Stimulated activated CD4-positive, alpha-beta T cell treated with anti-CD3 and anti-CD28 coated beads, TNF-alpha, amount 100 ng/mL, for 4 hours (primary cell): ENCODE results near the gene PODXL2.
"Not testable (repeated sequence)": the region's sequence is repeated elsewhere in the genome, so short reads cannot be mapped to it uniquely, and the experiment has no call there.

Source experiments
- DNase-seq, 3 experiments: peaks; one replicate each; pipeline ENCODE4 v3.0.0-alpha.2; 2020; ENCODE audit warnings: low read depth in 3 of 3

PODXL2 gene

DNA sequence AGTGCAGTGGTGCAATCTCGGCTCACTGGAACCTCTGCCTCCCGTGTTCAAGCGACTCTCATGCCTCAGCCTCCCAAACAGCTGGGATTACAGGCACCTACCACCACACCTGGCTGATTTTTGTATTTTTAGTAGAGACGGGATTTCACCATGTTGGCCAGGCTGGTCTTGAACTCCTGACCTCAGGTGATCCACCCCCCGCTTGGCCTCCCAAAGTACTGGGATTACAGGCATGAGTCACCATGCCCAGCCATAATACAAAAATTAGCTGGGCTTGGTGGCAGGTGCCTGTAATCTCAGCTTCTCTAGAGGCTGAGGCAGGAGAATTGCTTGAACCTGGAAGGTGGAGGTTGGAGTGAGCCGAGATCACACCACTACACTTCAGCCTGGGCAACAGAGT lies 26.0 kb downstream of the PODXL2 start:
- DNase-seq = not testable (repeated sequence)

DNA sequence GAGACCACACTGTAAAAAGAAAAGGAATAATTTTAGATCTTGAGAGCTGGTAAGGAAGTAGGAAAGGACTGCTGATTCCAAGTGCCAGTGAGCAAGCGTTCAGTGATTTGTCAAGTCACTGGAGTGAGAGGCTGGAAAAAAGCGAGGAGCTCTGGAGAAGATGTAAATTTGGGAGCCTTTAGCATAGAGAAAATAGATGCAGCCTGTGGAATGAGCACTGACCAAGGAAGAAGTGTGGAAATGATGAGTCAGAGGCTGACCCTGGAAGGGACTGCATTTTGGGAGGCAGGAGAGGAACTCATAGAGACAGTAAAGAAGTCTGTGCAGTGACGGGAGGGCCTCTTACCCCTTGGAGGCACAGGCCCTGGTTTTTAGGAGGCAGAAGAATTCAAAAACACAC lies 26.7 kb downstream of the PODXL2 start:
- DNase-seq = no peak

DNA sequence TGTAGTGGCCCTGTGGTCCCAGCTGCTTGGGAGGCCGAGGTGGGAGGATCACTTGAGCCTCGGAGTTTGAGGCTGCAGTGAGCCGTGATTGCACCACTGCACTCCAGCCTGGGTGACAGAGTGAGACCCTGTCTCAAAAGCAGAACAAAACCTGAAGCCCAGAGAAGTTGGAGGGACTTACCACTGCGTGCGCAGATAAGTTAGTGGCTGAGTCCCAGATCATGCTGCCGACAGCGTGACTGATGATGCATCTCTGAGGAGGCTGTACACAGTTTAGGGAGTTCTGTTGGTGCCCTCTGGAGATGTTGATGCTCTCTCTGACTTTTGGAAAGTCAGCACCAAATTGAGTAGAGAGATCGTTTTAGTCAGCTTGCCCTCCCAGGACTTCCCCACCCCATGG lies 27.9 kb downstream of the PODXL2 start:
- DNase-seq = no peak

DNA sequence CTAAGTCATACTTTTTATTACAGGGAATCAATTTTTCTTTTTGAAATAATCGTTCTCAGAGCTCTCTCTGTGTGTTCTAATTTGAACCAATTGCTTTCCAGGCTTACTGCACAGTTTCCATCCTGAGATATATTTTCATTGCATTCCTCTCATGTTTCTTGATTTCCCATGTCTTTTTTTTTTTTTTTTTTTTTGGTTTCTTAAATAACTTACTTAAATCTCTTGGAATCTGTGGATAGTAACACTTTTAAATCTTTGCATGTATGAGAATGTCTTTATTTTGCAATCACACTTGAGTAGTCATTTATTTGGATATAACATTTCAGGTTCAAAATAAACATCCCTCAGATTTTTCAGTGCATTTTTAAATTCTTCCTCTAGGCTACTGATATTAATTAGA lies 29.2 kb downstream of the PODXL2 start:
- DNase-seq = no peak

DNA sequence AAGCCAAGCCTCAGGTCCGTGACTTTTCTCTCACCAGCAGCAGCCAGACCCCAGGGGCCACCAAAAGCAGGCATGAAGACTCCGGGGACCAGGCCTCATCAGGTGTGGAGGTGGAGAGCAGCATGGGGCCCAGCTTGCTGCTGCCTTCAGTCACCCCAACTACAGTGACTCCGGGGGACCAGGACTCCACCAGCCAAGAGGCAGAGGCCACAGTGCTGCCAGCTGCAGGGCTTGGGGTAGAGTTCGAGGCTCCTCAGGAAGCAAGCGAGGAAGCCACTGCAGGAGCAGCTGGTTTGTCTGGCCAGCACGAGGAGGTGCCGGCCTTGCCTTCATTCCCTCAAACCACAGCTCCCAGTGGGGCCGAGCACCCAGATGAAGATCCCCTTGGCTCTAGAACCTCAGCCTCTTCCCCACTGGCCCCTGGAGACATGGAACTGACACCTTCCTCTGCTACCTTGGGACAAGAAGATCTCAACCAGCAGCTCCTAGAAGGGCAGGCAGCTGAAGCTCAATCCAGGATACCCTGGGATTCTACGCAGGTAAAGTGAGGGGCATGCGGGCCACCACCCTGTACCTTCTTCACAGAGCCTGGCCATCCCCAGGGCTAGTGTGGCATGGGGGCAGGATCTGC lies 31.8 kb downstream of the PODXL2 start:
- DNase-seq = no peak

DNA sequence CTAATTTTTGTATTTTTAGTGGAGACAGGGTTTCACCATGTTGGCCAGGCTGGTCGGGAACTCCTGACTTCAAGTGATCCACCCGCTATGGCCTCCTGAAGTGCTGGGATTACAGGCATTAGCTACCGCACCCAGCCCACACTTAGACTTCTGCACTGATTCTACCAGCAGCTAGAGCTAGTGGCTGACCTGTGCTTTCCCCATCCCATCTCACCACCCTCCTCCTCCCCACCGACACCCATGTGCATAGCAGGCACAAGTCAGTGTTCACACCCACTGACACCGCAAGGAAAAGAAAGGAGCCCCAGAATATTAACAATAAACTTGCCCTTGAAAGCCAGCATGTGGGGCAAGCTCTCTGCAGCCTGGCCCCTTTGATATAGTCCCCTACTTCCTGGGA lies 32.6 kb downstream of the PODXL2 start:
- no peak for DNase-seq

DNA sequence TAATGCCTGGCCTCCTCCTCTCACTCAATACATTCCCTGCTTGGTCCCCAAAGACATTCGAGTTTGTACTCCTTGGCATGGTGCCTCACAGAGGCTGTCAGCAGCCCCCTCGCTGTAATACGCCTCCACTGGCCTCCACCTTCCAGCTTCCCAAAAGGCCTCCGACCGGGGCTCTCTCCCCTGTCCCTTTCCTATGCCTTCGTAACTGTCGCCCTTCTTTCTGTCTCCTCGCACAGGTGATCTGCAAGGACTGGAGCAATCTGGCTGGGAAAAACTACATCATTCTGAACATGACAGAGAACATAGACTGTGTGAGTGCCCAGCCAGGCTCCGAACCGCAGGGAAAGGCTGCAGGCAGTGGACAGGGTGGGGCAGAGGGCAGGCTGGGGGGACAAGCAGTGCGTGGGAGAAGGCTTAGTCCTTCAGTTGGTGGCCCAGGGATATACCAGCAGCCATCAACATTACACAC lies 33.0 kb downstream of the PODXL2 start:
- no peak for DNase-seq

DNA sequence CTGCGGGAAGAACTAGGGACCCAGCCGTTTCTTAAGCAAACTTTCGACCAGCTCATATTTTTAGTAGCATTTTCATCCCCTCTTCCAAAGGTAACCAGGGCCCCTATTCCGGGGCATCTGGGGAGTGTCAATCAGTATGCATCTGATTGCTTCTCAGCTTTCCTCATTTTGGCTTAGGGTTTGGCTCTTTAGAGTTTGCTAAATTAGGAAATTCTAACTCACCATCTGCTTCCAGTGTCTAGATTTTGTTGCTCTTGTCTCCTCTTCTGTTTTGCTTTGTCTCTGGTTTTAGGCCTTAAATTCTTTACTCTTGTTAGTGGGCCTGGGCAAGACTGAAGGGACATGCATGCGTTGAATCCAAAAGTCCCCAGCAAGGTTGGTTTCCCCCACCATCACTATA lies 34.2 kb downstream of the PODXL2 start:
- no peak for DNase-seq

DNA sequence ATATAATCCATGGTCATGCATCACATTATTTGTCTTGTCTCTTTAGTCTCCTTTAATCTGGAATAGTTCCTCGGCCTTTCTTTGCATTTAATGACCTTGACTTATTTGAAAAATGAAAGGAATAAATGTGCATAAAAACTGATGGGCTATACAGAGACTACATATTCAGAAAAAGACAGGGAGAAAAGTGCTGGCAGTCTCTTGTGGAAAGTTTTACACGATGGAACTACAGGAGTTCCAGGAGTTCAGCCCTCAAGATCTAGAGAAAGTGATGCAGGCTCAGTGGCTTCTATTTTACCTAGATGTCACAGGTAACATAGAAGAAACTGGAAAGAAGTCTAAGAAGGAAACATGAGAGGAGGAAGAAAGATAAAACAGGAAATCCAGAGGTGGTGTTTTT lies 36.2 kb downstream of the PODXL2 start:
- DNase-seq = no peak

DNA sequence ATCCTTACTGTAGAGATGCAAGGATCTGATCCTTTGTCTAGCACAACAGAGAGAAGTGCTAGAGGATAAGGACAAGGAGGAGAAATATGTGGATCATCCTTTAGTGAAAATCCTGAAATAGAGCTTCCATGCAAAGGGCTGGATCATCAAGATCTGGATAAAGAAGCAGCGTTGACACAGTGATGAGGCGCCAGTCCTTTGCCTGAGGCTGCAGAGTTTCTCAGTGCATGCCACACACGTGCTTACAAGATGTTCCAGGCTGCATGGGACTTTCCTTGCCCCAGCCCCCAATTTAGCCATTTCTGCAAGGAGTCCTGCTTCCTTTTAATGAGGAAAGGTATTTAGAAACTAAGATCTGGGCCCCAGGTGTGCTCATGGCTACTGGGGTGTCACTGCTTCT lies 36.6 kb downstream of the PODXL2 start:
- DNase-seq = no peak

DNA sequence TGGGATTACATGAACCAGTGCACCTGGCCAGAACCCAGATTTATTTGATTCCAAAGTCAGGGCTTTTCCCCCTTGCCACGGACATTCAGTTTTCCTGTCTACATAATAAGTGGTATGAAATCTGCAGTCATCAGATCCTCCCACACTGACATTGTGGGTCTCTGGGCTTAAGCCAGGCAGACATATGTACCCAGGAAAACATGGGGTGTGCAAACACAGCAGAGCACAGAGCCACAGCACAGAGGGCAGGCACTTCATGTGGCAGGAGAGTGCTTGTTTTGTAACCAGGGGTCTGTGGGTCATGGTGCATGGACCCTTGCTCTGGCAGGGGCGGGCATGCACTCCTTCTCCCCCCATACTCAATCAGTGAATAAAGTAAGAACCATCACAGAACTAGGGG lies 37.7 kb downstream of the PODXL2 start:
- DNase-seq = no peak

DNA sequence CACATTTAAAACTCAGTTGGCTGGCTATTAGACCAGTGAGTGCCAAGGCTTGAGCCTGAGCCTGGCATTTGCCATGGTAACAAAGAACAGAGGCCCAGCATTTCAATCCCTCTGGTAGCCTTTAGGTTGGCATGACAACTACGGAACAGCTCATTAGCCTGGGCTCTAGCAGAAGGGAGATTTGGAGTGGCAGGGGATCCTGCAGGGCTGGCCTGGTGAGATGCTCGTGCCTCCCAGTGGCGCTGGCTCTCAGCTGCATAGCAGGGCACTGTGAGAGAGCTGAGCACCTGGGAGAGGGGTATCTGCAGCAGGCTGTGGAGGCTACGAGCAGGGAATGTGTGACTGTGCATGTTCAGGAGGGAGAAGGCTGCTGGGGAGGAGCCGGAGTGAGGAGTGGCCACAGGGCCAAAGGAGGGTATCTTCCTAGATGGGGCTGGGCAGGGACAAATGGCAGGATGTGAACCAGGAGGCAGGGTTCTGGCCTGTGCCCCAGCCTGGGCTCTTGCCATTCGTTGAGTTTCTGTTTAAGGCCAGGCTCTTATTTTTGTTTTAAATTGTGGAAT lies 38.2 kb downstream of the PODXL2 start:
- no peak for DNase-seq

DNA sequence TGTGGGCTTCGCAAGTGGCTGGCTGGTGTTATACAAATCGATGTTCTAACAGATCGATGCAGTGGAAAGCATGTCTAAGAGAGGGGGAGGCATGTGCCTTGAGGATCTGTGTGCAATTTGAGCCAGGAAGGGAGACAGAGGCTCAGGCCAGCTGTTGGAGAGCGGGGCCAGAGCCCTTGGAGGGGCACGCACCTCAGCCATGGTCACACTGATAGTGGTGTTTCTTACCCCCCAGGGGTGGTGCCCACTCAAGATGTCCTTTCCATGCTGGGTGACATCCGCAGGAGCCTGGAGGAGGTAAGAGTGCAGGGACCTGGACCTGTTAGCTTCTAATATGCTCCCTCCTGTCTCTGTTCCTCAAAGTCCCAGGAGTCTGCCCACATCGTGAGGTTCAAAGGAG lies 39.9 kb downstream of the PODXL2 start:
- no peak for DNase-seq

DNA sequence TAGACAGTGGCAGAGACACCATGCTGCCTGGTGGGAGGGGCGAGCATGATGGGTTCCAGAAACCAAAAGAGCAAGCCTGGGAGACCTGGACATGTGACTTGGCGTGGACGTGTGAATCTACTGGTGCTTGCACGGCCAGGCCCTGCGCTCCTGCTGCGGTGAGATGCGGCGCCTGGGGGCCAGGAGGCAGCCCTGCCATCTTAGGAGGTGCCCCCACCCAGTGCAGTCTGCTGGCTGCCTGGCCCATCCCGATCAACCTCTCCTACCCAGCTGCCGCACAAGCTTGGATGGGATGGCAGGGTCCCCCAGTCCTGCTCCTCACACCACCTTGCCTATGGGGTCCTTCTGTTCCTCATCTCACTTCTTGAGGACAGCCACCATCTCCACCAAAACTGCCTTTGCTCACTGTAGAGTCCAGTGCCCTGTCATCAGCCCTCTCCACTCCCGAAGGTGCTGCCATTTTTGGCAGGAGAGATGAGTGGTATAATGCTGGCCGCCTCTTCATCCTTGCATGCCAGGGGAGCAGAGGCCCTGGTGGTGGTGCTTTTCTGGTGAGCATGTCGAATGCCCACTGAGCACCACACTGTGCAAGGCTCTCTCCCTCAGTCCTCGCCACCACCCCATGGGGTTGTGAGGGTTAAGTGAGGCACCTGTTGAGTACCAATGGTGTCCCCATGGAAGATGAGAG lies 40.7 kb downstream of the PODXL2 start:
- DNase-seq = no peak

DNA sequence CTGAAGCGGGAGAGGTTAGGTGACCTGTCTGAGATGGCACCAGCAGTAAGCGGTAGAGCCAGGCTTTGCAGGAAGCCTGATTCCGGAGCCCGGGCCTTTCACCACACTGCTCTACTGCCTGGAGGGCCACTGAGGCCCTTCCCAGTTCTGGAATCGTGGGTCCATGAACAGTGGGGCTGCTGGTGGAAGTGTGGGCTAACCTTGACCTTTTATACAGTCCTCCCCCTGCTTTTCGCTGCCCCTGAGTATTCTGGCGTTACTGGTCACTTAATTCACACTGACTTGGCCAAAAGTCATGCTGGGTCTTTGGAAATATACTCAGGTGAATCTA lies 41.2 kb downstream of the PODXL2 start:
- DNase-seq = no peak

DNA sequence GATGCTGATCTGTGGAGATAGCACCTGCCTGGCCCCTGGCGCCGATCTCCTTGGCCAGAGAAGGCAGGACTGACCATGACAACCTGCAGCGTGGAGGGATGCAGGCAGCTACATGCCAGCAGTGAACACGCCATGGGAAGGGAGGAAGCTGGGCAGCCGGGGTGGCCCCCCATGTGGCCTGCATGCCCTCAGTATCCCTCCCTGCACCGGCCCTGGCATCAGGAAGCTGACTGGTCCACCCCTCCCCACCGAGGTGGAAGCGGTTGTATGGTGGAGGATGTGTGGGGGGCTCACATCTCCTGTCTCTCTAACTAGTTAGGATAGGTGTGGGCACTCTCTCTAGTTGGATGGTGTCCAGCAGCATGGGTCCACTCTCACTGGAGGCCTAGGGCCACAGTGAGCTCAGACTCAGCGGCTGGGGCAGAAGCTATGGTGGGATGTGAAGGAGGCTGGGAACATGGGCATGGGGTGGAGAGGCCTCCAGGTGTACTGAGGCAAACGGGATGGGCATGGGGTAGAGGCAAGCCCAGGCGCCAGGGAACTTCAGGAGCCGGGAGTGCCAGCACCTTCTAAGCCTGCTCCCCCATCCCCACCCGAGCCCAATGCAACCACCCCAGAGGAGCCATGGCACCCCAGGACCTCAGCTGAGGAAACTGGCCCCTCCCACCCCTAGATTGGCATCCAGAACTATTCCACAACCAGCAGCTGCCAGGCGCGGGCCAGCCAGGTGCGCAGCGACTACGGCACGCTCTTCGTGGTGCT lies 42.0 kb downstream of the PODXL2 start:
- DNase-seq = no peak

DNA sequence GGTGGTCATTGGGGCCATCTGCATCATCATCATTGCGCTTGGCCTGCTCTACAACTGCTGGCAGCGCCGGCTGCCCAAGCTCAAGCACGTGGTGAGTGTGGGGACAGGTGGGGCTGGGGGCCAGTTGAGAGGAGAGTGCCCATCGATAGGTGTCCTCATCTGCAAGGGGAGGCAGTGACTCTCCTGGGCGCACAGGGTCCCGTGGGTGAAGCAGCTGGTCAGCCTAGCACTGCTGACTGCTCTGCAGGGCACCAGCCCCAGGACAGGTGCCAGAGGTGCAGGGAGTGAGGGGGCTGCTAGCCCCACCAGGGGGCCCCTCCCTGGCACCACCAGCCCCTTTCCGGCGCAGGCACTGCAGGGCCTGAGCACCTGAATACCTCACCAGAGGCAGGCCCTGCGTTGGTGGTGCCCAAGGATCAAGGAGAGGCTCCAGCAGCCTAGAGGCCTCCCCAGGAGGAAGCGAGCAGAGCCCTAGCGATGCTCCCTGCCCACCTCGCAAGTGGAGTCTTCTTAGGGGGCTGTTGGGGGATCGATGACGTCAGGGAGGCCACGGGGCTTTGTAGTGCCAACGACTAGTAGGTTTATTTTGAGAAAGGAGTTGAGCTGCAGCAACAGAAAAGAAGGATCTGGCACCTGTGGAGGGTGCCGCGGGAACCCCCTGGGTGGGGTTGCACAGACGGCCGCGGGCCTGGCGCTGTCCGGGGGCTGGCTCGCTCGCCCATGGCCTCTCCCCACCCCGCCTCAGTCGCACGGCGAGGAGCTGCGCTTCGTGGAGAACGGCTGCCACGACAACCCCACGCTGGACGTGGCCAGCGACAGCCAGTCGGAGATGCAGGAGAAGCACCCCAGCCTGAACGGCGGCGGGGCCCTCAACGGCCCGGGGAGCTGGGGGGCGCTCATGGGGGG lies 42.8 kb downstream of the PODXL2 start:
- peak in 1 of 3 experiments; percentile 24 for DNase-seq

DNA sequence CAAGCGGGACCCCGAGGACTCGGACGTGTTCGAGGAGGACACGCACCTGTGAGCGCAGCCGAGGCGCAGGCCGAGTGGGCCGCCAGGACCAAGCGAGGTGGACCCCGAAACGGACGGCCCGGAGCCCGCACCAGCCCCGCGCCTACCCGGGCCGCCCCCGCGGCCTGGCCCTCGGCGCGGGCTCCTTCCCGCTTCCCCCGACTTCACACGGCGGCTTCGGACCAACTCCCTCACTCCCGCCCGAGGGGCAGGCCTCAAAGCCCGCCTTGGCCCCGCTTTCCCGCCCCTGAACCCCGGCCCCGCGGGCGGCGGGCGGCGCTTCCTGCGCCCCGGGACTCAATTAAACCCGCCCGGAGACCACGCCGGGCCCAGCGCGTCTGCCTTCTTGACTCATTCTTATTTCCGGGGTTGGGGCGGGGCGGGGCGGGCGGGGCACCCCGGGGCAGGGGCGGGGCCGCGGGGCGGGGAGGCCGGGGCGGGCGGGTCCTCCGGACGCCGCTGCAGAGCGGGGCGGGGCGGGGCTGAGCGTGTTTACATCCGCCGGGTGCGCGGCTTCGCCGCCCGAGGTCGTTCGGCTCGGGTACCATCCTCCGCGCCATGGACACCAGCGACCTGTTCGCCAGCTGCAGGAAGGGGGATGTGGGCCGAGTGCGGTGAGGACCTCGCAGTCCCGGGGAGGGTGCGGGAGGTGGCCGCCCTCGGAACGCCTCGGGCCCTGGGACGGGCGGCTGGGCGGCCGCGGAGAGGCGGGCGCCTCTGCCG lies 43.6 kb downstream of the PODXL2 start, which contains the start of gene ABTB1:
Gene ABTB1, plus strand, starts transcription at position 524 of the 762 bp plus-strand sequence. Its CDS starts 74 bp downstream, at position 598.
- peak; percentile 75 to 79 (median 75) for DNase-seq

DNA sequence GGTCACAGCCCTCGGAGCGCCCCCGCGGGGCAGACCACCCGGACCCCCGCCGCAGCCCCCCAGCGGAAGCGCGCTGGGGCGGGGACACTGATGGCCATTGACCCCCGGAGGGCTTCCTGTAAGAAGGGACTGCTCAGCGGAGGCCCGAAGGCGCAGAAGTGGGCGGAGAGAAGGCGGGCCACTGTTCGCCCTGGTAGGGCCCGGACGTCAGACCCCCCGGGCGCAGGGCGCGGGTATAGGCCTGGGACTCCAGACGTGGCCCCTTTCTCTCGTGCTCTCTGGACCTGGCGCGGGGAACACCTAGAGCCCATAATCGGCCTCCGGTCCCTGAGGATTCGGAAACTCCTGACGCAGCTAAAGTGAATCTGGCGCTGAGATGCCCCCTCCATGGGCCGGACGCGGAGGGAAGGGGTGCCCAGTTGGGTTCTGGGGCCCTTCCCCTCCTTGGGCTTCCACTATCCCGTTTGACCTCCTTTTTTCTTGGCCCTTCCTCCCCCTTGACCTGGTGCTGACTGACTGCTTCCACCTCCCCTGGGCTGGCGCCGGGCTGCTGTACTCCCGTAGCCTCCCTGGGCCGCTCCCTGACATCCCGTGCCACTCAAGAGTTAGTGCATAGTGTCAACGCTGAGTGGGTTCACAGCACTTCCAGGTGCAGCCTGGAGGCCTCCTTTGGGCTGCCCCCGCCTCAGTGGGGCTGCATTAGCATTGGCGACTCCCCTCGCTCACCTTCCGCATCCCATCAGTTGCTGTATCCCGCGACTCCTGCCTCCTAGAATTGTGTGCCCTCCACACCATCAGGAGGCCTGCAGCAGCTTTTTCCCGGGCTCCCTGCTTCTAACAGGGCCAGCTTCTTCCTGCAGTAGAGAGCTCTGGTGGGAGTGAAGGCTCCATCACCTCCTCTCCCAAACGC lies 44.5 kb downstream of the PODXL2 start:
- DNase-seq = peak in 2 of 3 experiments; percentile 18 to 28
